ENCODE results near the gene CDC25A. TPM values are rescaled to one million over a fixed set of nuclear protein-coding genes. Genes with fewer than 3 reads are reported as not detected.
A peak's percentile ranks its signal among the peaks of the same experiment; 100 is the strongest.

CDC25A gene
- total RNA-seq, 4 donors from 2014 or later, result 0.40 to 1.7 TPM; not detected in 2

DNA sequence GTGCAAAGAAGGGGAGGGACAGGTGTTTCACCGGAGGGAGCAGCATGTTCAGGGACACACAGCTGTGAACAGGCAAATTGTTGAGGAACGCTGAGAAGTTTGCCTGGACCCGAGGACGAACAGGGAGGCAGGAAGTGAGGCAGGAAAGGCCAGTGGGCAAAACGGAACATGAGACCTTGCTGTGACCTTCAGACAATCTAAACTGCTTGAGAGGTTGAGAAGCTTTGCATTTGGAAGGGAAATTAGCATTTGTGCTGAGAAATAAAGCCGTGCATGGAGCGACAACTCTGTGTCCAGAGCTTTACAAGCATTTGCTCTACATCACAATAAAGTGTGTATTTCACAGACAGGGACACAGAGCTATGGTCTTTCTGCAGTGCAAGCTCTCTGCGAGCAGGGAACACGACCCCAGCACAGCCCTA lies 47.9 kb downstream of the CDC25A start:
- 21 to 54% methylated on average over 6 to 8 of the region's 9 CpGs for WGBS, 2 donors (ENCODE audit: low coverage in 1 of 2)
- TF ChIP-seq POLR2AphosphoS5 (IDR thresholded peaks at IDR 0.05) (no peak), EP300 (IDR thresholded peaks at IDR 0.05) (no peak), POLR2A (IDR thresholded peaks at IDR 0.05) (no peak)
- TF ChIP-seq, protein P1, sequence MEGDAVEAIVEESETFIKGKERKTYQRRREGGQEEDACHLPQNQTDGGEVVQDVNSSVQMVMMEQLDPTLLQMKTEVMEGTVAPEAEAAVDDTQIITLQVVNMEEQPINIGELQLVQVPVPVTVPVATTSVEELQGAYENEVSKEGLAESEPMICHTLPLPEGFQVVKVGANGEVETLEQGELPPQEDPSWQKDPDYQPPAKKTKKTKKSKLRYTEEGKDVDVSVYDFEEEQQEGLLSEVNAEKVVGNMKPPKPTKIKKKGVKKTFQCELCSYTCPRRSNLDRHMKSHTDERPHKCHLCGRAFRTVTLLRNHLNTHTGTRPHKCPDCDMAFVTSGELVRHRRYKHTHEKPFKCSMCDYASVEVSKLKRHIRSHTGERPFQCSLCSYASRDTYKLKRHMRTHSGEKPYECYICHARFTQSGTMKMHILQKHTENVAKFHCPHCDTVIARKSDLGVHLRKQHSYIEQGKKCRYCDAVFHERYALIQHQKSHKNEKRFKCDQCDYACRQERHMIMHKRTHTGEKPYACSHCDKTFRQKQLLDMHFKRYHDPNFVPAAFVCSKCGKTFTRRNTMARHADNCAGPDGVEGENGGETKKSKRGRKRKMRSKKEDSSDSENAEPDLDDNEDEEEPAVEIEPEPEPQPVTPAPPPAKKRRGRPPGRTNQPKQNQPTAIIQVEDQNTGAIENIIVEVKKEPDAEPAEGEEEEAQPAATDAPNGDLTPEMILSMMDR (IDR thresholded peaks at IDR 0.05), result no peak
- Histone ChIP-seq H3K4me3 (no peak overlapping the region), H3K36me3 (no peaks in the 10 kb centered on the region), H3K4me1 (no peaks in the 10 kb centered on the region), H3K9me3 (no peaks in the 10 kb centered on the region), H3K27ac (no peak overlapping the region), H3K27me3 (no peaks in the 10 kb centered on the region)
- ATAC-seq, result no peak

DNA sequence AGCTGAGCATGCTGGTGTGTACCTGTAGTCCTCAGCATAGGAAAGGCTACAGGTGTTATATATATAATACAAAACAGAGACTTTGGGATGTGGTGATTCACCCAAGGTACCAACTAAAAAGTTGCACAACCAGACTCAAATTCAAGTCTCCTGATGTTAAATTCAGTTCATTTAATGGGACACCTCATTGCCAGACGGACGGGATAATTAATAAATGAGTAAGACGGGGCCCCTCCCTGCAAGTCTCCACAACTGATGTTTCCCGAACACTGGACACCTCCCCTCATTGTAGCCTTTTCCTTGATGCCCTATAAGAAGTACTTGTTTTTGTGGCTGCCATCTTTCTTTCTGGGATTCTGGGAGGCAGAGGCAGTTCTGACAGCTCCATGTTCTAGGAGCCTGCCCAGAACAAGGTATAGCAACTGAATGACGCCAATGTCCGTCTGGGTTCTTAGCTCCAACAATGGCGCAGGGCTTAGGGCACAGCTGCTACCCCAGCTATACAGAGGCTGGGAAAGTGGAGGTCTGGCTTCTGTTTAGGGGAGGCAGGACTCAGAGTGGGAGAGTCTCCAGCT lies 50.7 kb downstream of the CDC25A start:
- 56 to 73% methylated on average over 3 to 4 of the region's 7 CpGs for WGBS, 2 donors (ENCODE audit: low coverage in 1 of 2)
- no peak for ATAC-seq

DNA sequence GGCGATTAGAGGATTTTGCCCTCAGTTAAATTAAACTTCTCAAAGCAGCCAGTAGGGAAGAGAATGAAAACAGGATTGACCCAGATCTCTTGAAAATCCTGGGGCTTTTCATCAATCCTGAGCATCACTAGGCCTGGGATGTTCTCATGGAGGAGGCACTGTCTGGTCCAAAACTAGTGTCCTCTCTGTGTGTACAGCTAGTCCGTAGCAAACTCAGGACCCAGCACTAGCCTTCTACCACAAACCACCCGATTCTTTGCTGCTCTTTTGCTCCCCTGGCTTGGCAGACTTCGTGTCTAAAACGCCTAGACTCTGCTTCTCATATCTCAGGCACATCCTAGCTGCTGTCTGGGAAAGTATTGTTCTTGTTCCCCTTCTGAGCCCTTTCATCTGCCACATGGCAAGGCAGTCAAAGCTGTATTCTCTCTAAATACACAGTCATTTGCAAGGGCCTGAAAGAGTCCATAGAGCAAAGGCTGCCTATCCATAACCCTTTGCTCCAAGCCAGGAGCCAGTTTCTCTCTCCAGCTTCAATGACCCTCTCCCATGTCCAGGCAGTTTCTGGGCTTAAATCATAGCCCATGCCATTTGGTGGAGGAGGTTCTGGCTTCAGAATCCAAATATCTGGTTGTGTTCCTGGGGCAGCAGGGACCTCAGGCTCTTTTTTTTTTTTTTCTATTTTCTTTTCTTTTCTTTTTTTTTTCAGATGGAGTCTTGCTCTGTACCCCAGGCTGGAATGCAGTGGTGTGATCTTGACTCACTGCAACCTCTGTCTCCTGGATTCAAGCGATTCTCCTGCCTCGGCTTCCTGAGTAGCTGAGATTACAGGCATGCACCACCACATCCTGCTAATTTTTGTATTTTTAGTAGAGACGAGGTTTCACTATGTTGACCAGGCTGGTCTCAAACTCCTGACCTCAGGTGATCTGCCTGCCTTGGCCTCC lies 52.4 kb downstream of the CDC25A start:
- Histone ChIP-seq H3K27me3 (no peaks in the 10 kb centered on the region), H3K4me1 (peaks cover 0 to 6% (median 2%) of the 10 kb centered on the region in 3 donors), H3K4me3 (no peak overlapping the region), H3K9me3 (no peaks in the 10 kb centered on the region), H3K27ac (no peak overlapping the region), H3K36me3 (no peaks in the 10 kb centered on the region)
- ATAC-seq, result no peak
- WGBS, 2 donors (ENCODE audit: low coverage in 1 of 2), result 71 to 73% methylated on average over 5 to 8 of the region's 8 CpGs
- no peak for TF ChIP-seq POLR2A (IDR thresholded peaks at IDR 0.05)
- TF ChIP-seq, protein P1 (IDR thresholded peaks at IDR 0.05), result no peak
- TF ChIP-seq EP300 (IDR thresholded peaks at IDR 0.05), result no peak
- TF ChIP-seq POLR2AphosphoS5 (IDR thresholded peaks at IDR 0.05), result no peak

More for the DNA sequence above, 50.7 kb downstream of the CDC25A start:
- Histone ChIP-seq H3K27me3 (no peaks in the 10 kb centered on the region), H3K27ac (no peak overlapping the region), H3K36me3 (no peaks in the 10 kb centered on the region), H3K4me1 (no peaks in the 10 kb centered on the region), H3K9me3 (no peaks in the 10 kb centered on the region), H3K4me3 (no peak overlapping the region)
- no peak for TF ChIP-seq POLR2A (IDR thresholded peaks at IDR 0.05)
- TF ChIP-seq EP300 (IDR thresholded peaks at IDR 0.05), result no peak

DNA sequence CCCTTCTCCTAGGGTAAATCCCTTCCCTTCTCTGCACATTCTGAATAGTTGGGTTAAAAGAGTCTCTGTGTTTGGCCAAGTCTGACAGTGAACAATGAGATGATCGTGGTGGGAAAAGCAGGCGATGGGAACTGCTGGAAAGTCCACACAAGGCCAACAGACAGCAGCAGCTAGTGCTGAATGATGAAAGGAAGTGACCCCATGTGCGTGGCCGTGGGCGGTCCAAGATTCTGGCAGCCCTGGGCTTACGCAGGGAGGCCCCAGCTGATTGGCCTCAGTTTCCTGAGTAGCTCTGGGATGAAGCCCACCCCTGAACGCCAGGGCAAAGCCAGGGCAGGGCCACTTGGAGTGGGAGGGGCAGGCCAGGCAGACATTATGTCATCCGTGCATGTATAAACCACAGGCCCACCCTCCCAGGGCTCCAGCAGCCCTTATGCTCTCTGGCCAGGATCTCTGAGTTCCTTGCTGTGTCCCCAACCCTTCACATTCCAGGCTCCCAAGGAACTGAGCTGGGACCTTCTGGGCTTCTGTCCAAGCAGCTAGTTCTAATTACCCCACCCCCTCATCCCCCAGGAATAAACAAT lies 57.8 kb downstream of the CDC25A start:
- ATAC-seq, result peak; percentile 80
- WGBS, 2 donors (ENCODE audit: low coverage in 1 of 2), result 0 to 4% methylated on average over 2 to 8 of the region's 8 CpGs
- Histone ChIP-seq H3K36me3 (no peaks in the 10 kb centered on the region), H3K27ac (peak overlapping the region in 3 of 4 donors; percentile 78 to 83 (median 78)), H3K4me3 (no peak overlapping the region), H3K9me3 (no peaks in the 10 kb centered on the region), H3K4me1 (peaks cover 0 to 20% (median 10%) of the 10 kb centered on the region in 3 donors), H3K27me3 (no peaks in the 10 kb centered on the region)
- TF ChIP-seq, protein P1 (IDR thresholded peaks at IDR 0.05), result no peak
- TF ChIP-seq POLR2AphosphoS5 (IDR thresholded peaks at IDR 0.05), result peak; percentile 42

DNA sequence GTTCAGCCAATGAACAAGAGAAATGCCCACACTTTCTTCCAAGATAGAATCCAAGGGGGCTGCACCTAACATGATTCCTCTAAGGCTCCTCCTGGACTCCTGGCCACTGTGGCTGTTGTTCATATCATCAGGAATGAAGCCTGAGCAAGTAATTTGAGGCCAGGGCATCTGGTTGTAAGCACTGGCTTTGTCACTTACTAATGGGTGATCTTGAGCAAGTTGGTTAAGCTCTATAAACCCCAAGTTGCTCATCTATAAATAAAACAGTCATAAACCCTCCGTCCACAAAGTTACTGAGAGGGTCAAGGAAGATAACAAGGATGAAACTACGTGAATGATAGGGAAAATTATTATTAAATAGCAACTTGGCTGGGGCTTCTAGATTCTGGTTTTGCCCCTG lies 58.3 kb downstream of the CDC25A start:
- no peaks in the 10 kb centered on the region for H3K27me3 ChIP-seq
- ATAC-seq, result no peak
- peak overlapping the region in 3 of 4 donors; percentile 78 to 83 (median 78) for H3K27ac ChIP-seq
- H3K4me3 ChIP-seq, result no peak overlapping the region
- no peak for TF ChIP-seq POLR2AphosphoS5 (IDR thresholded peaks at IDR 0.05)
- TF ChIP-seq EP300 (IDR thresholded peaks at IDR 0.05), result no peak
- TF ChIP-seq POLR2A (IDR thresholded peaks at IDR 0.05), result no peak
- TF ChIP-seq, protein P1 (IDR thresholded peaks at IDR 0.05), result no peak
- WGBS, 2 donors (ENCODE audit: low coverage in 1 of 2), result 29 to 47% methylated on average over 2 of the region's 2 CpGs
- H3K4me1 ChIP-seq, result peaks cover 0 to 20% (median 10%) of the 10 kb centered on the region in 3 donors
- H3K9me3 ChIP-seq, result no peaks in the 10 kb centered on the region
- no peaks in the 10 kb centered on the region for H3K36me3 ChIP-seq
